PC-9 (cell line): ENCODE measurements around the gene CLDN4. TPM values are rescaled to one million over a fixed set of nuclear protein-coding genes. Genes with fewer than 3 reads are reported as not detected.
"Not testable (repeated sequence)": the region's sequence is repeated elsewhere in the genome, so short reads cannot be mapped to it uniquely, and the experiment has no call there.

Source experiments
- Bru-seq: library from RNA; stranded (reverse); fragments of 400-500 nt; gene quantifications from one replicate; lab custom pipeline; 2021; lab: Mats Ljungman, UMichigan
- BruChase-seq, 2 experiments: library from RNA; stranded (reverse); fragments of 400-500 nt; gene quantifications; one replicate each; lab custom pipeline; 2021; lab: Mats Ljungman, UMichigan
- BruUV-seq: library from RNA; stranded (reverse); fragments of 400-500 nt; replicated peaks from 2 replicates; lab custom pipeline; 2021; lab: Mats Ljungman, UMichigan
- CTCF ChIA-PET: fragments of 300-600 bp; sonication (Branson Sonifier 250); formaldehyde crosslinking; loops from one replicate; lab custom pipeline; 2022; ENCODE audit warnings: antibody characterized with exemption; lab: Charles Lee
- POLR2A ChIA-PET: fragments of 300-600 bp; sonication (Branson Sonifier 250); formaldehyde crosslinking; loops from one replicate; lab custom pipeline; 2022; ENCODE audit warnings: antibody characterized with exemption; ENCODE audit not compliant: unreplicated experiment; lab: Charles Lee
- DNase-seq, 2 experiments: peaks; one replicate each; pipeline versions ENCODE4 v3.0.0 to v3.0.0-alpha.2; 2015 to 2022; ENCODE audit warnings: mixed read lengths in 1 of 2
- H2AFZ ChIP-seq: fragments of 200-600 bp; sonication (generic); 2 replicates; pipeline ENCODE4 v1.8.1; 2017; ENCODE audit warnings: antibody characterized with exemption
- H3F3A ChIP-seq: fragments of 200-600 bp; sonication (generic); 2 replicates; pipeline ENCODE4 v1.8.1; 2017; ENCODE audit warnings: antibody characterized with exemption, mild to moderate bottlenecking, low read depth; ENCODE audit not compliant: insufficient read depth
- H3K27ac ChIP-seq: fragments of 200-600 bp; sonication (generic); 2 replicates; pipeline ENCODE4 v1.6.1; 2016; ENCODE audit warnings: mixed run types
- H3K27me3 ChIP-seq: fragments of 200-600 bp; sonication (generic); 2 replicates; pipeline ENCODE4 v1.6.1; 2016; ENCODE audit warnings: low read depth, mixed run types; ENCODE audit not compliant: insufficient read depth
- H3K36me3 ChIP-seq: fragments of 200-600 bp; sonication (generic); 2 replicates; pipeline ENCODE4 v1.6.1; 2016; ENCODE audit warnings: low read depth, mixed run types
- H3K4me1 ChIP-seq: fragments of 200-600 bp; sonication (generic); replicated peaks from 2 replicates; pipeline ENCODE4 v1.6.1; 2016; ENCODE audit warnings: mixed run types; ENCODE audit not compliant: insufficient read depth
- H3K4me2 ChIP-seq: fragments of 200-600 bp; sonication (generic); 2 replicates; pipeline ENCODE4 v1.6.1; 2017; ENCODE audit warnings: mixed run types
- H3K4me3 ChIP-seq: fragments of 200-600 bp; sonication (generic); 2 replicates; pipeline ENCODE4 v1.6.1; 2016; ENCODE audit warnings: mixed run types
- H3K79me2 ChIP-seq: fragments of 200-600 bp; sonication (generic); 2 replicates; pipeline ENCODE4 v1.6.1; 2017; ENCODE audit warnings: low read depth, mixed run types
- H3K9me2 ChIP-seq: fragments of 200-600 bp; sonication (generic); 2 replicates; pipeline ENCODE4 v1.8.1; 2017; ENCODE audit warnings: mild to moderate bottlenecking; ENCODE audit not compliant: insufficient read depth
- H3K9me3 ChIP-seq: fragments of 200-600 bp; sonication (generic); 2 replicates; pipeline ENCODE4 v1.8.1; 2016; ENCODE audit warnings: low read depth; ENCODE audit not compliant: insufficient read depth
- H4K20me1 ChIP-seq: fragments of 200-600 bp; sonication (generic); 2 replicates; pipeline ENCODE4 v1.8.1; 2017; ENCODE audit not compliant: insufficient read depth
- CTCF ChIP-seq: fragments of 200-600 bp; sonication (generic); conservative IDR thresholded peaks from 2 replicates; pipeline ENCODE4 v1.6.1; 2017; ENCODE audit warnings: mixed run types, antibody characterized with exemption, mild to moderate bottlenecking, moderate library complexity
- EZH2 ChIP-seq: fragments of 200-600 bp; sonication (generic); IDR thresholded peaks from 2 replicates; pipeline ENCODE4 v1.8.0; 2017; ENCODE audit warnings: antibody characterized with exemption, low read depth
- intact Hi-C: fragments of 100-400 bp; cut with micrococcal nuclease; formaldehyde crosslinking; loops from one replicate; pipeline ENCODE4 v1.10.0; 2022; ENCODE audit not compliant: unreplicated experiment
- long read RNA-seq: library from polyadenylated mRNA; stranded (forward); transcript quantifications from one replicate; pipeline ENCODE4 v2.0.0, GENCODE V29; 2022
- total RNA-seq: library from RNA; stranded (reverse); gene quantifications from 2 replicates; pipeline ENCODE4 v1.2.3, GENCODE V29; 2021

The CLDN4 gene
- total RNA-seq (498 and 602 TPM in 2 replicates), Bru-seq, nascent RNA (percentile 97 among the genes with signal in this experiment), BruChase-seq, experiment 1, labeled RNA remaining after a 2-hour chase (percentile 100 among the genes with signal in this experiment), BruChase-seq, experiment 2, labeled RNA remaining after a 6-hour chase (percentile 99 among the genes with signal in this experiment)
- long read RNA-seq, transcript CLDN4-201 (1 exons, 1,831 nt): major isoform, 1,378 of 1,390 reads
- long read RNA-seq, partial matches to known transcripts: 4 of 1,390 reads
- long read RNA-seq, other reads (novel, unspliced or antisense): 8 of 1,390 reads

GRCh38 chr7:73830681-73831583 is at the start of gene CLDN4:
CLDN4 (plus strand) TSS chr7:73830996; CDS start chr7:73831202, 206 bp downstream.
- BruUV-seq: TSS peak; percentile 66
- CTCF ChIA-PET: no interaction called here
- peaks cover 49% of the 10 kb centered on the region for H3K4me1 ChIP-seq

GRCh38 chr7:73786588-73786987 is 44.2 kb upstream of the CLDN4 start:
- no peak overlapping the region for H2AFZ ChIP-seq
- CTCF ChIA-PET: interaction anchor here (0.6 kb wide), 1 partner anchor 61 kb away, joined by 7 read pairs; no protein-coding TSS in a partner anchor
- no peak overlapping the region for H3K4me2 ChIP-seq
- intact Hi-C loops: no loop called here
- 0 out of 2 replicates have a peak, but pooled peaks cover 9% of the 10 kb centered on the region for H3F3A ChIP-seq
- no peaks in the 10 kb centered on the region for H4K20me1 ChIP-seq
- no peaks in the 10 kb centered on the region for H3K27me3 ChIP-seq
- H3K27ac ChIP-seq: no peak overlapping the region
- POLR2A ChIA-PET: no interaction called here
- H3K79me2 ChIP-seq: no peaks in the 10 kb centered on the region
- DNase-seq: no peak
- no TSS peak for BruUV-seq
- H3K4me3 ChIP-seq: no peak overlapping the region
- no peaks in the 10 kb centered on the region for H3K36me3 ChIP-seq
- H3K9me3 ChIP-seq: no peaks in the 10 kb centered on the region; the same call in 1 of the 2 replicates
- no peaks in the 10 kb centered on the region; the same call in 1 of the 2 replicates for H3K4me1 ChIP-seq
- no peaks in the 10 kb centered on the region for H3K9me2 ChIP-seq
- TF ChIP-seq CTCF: no peak
- TF ChIP-seq EZH2: no peak

More at GRCh38 chr7:73830681-73831583, at the start of gene CLDN4:
- Histone ChIP-seq H3K9me2 (no peaks in the 10 kb centered on the region), H3K36me3 (peaks cover 10% of the 10 kb centered on the region), H2AFZ (no peak within 1 kb of the TSS), H3K79me2 (peaks cover 45% of the 10 kb centered on the region), H3F3A (peaks cover 77% of the 10 kb centered on the region), H3K4me2 (peak within 1 kb of the TSS; percentile 98), H4K20me1 (peaks cover 9% of the 10 kb centered on the region), H3K27me3 (no peaks in the 10 kb centered on the region), H3K27ac (peak within 1 kb of the TSS; percentile 99), H3K9me3 (no peaks in the 10 kb centered on the region), H3K4me3 (peak within 1 kb of the TSS; percentile 97)
- intact Hi-C loops: loop anchor here (1.0 kb wide), 8 partner anchors 9 to 96 kb away; partner anchors contain the start of gene CLDN3
- TF ChIP-seq CTCF (0 out of 2 replicates have a peak, but pooled peaks have one; percentile 19), EZH2 (no peak)
- DNase-seq: peak; percentile 97 to 99
- POLR2A ChIA-PET: interaction anchor here (0.5 to 2.4 kb wide), 9 partner anchors 9 to 252 kb away, joined by 3 to 68 read pairs (median 5); partner anchors contain the start of gene ABHD11

- H3K79me2 ChIP-seq, CTCF ChIA-PET, H4K20me1 ChIP-seq, intact Hi-C loops, H3K9me3 ChIP-seq, BruUV-seq, H3K27ac ChIP-seq, H2AFZ ChIP-seq, H3K4me1 ChIP-seq, H3K4me2 ChIP-seq, DNase-seq, H3K36me3 ChIP-seq, H3K9me2 ChIP-seq, H3K4me3 ChIP-seq, H3K27me3 ChIP-seq, POLR2A ChIA-PET: not testable (repeated sequence)
- H3F3A ChIP-seq: peaks cover 16% of the 10 kb centered on the region; the same call in 1 of the 2 replicates
These were observed 43.1 kb upstream of the CLDN4 start for GRCh38 chr7:73787786-73788048.
